HG03039 (cell line): ENCODE measurements around the gene KLF11.
A peak's percentile ranks its signal among the peaks of the same experiment; 100 is the strongest.

Experiments
- ATAC-seq: cut with Tn5 transposase; IDR thresholded peaks from one replicate; pipeline ENCODE4 v1.9.1; 2021; ENCODE audit warnings: mild to moderate bottlenecking, moderate library complexity; ENCODE audit not compliant: unreplicated experiment

KLF11 gene

GRCh38 chr2:10043256-10043905, at the start of gene KLF11:
TSS of gene KLF11 (plus strand) at chr2:10043550. CDS start at chr2:10043717, 167 bp downstream.
- ATAC-seq, result peak; percentile 52

- ATAC-seq, result no peak
Measured at GRCh38 chr2:9994462-9994861, 48.9 kb upstream of the KLF11 start.

- ATAC-seq, result no peak
Measured at GRCh38 chr2:9995059-9995458, 48.3 kb upstream of the KLF11 start.

- ATAC-seq, result no peak
Measured at GRCh38 chr2:9996321-9996720, 47.0 kb upstream of the KLF11 start.

GRCh38 chr2:9997936-9998335, 45.4 kb upstream of the KLF11 start:
- ATAC-seq, result no peak

- ATAC-seq, result no peak
Measured at GRCh38 chr2:9998916-9999654, 44.3 kb upstream of the KLF11 start.

- no peak for ATAC-seq
Measured at GRCh38 chr2:9999693-10000092, 43.7 kb upstream of the KLF11 start.

- no peak for ATAC-seq
Measured at GRCh38 chr2:10000541-10000940, 42.8 kb upstream of the KLF11 start.

GRCh38 chr2:10001586-10001985, 41.8 kb upstream of the KLF11 start:
- ATAC-seq, result no peak

GRCh38 chr2:10002109-10002508, 41.2 kb upstream of the KLF11 start:
- ATAC-seq, result no peak

GRCh38 chr2:10002681-10003080, 40.7 kb upstream of the KLF11 start:
- no peak for ATAC-seq

GRCh38 chr2:10003206-10004125, 39.9 kb upstream of the KLF11 start:
- no peak for ATAC-seq

GRCh38 chr2:10004401-10004800, 38.9 kb upstream of the KLF11 start:
- ATAC-seq, result no peak

GRCh38 chr2:10004836-10005235, 38.5 kb upstream of the KLF11 start:
- ATAC-seq, result no peak

- ATAC-seq, result no peak
Measured at GRCh38 chr2:10005461-10006235, 37.7 kb upstream of the KLF11 start.

GRCh38 chr2:10006236-10007161, 36.9 kb upstream of the KLF11 start:
- ATAC-seq, result no peak

GRCh38 chr2:10007435-10007834, 35.9 kb upstream of the KLF11 start:
- ATAC-seq, result no peak

- no peak for ATAC-seq
Measured at GRCh38 chr2:10007921-10008808, 35.2 kb upstream of the KLF11 start.

GRCh38 chr2:10008809-10009176, 34.6 kb upstream of the KLF11 start:
- no peak for ATAC-seq
